ENCODE measurements around the gene SLC51B.
"Not testable (repeated sequence)": the region's sequence is repeated elsewhere in the genome, so short reads cannot be mapped to it uniquely, and the experiment has no call there.

The SLC51B gene

DNA sequence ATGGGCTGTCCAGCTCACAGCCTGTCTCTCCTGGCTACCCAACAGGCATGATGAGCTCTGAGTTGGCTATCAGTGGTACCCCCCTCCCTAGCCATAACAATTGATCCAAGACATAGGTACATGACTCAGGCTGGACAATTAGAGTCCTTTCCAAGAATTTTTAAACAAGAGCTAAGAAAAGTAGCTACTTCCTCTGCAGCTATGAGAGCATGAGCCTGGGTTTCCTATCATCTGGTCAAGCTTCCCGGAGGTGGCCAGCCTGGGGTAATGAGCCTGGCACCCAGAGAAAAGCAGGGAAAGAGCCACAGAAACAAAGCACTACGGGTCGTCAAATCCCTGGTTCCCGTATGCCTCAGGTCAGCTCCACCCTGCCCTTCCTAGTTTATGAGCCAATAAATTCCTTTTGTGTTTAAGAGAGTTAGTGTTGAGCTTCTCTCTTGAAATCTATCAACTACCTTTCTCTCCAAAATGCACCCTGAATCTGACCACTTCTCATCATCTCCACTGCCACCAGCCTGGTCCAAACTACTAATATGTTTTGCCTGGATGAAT, 2.3 kb upstream of the SLC51B start:
- Histone ChIP-seq H3K4me3 (ENCODE audit: low read depth in 1 of 2, low read length in 2 of 2) (no peak overlapping the region), H3K27ac (ENCODE audit: low read length) (peak overlapping the region; percentile 51), H3K4me1 (ENCODE audit: control insufficient read depth in 1 of 2, insufficient read depth in 2 of 2, low read length in 2 of 2) (peaks cover 4 to 5% of the 10 kb centered on the region in 2 donors), H3K36me3 (ENCODE audit: control insufficient read depth in 1 of 2, insufficient read depth in 2 of 2, low read length in 2 of 2) (no peaks in the 10 kb centered on the region), H3K9me3 (ENCODE audit: control insufficient read depth in 1 of 2, low read length in 2 of 2) (no peaks in the 10 kb centered on the region), H3K27me3 (ENCODE audit: low read depth, low read length) (no peaks in the 10 kb centered on the region)

DNA sequence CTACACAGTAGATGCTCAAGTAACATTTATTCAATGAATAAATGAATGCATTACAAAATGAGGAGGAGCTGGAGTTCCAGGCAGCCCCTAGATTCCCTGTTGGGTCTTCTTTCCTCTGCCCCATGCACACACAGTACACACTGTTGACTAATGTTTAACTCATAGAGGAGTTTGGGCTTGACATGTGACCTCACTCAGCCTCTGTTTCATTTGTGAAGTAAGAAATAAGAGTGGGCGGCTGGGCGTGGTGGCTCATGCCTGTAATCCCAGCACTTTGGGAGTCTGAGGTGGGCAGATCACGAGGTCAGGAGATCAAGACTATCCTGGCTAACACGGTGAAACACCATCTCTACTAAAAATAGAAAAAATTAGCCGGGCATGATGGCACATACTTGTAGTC, 969 bp upstream of the SLC51B start:
- not testable (repeated sequence) for H3K4me3 ChIP-seq (ENCODE audit: low read depth in 1 of 2, low read length in 2 of 2); H3K27me3 ChIP-seq (ENCODE audit: low read depth, low read length); H3K36me3 ChIP-seq (ENCODE audit: control insufficient read depth in 1 of 2, insufficient read depth in 2 of 2, low read length in 2 of 2); H3K9me3 ChIP-seq (ENCODE audit: control insufficient read depth in 1 of 2, low read length in 2 of 2); H3K27ac ChIP-seq (ENCODE audit: low read length)
- peaks cover 5 to 10% of the 10 kb centered on the region in 2 donors for H3K4me1 ChIP-seq (ENCODE audit: control insufficient read depth in 1 of 2, insufficient read depth in 2 of 2, low read length in 2 of 2)

DNA sequence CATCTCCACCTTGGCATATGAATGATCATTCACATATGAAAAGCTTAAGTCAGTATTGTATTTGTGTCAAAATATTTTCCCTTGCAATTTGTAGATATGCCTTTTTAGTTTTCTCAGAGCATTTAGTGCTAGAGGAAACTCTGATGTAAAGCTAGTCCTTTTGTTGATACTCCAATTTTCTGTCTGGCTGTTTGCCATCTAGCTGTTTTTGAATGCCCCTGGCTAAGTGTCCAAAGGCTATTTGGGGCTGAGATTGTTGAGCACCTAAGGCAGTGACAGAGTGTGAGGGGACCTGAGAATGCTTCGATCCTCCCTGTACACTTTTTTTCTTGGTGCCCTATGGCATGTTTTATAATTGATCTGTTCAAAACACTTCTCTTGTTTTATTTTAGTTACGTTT, 3.1 kb downstream of the SLC51B start:
- H3K27ac ChIP-seq (ENCODE audit: low read length): no peak overlapping the region
- peaks cover 0 to under 1% of the 10 kb centered on the region in 2 donors for H3K36me3 ChIP-seq (ENCODE audit: control insufficient read depth in 1 of 2, insufficient read depth in 2 of 2, low read length in 2 of 2)
- H3K9me3 ChIP-seq (ENCODE audit: control insufficient read depth in 1 of 2, low read length in 2 of 2): no peaks in the 10 kb centered on the region
- H3K4me3 ChIP-seq (ENCODE audit: low read depth in 1 of 2, low read length in 2 of 2): no peak overlapping the region
- peaks cover 2 to 21% of the 10 kb centered on the region in 2 donors for H3K4me1 ChIP-seq (ENCODE audit: control insufficient read depth in 1 of 2, insufficient read depth in 2 of 2, low read length in 2 of 2)
- no peaks in the 10 kb centered on the region for H3K27me3 ChIP-seq (ENCODE audit: low read depth, low read length)

DNA sequence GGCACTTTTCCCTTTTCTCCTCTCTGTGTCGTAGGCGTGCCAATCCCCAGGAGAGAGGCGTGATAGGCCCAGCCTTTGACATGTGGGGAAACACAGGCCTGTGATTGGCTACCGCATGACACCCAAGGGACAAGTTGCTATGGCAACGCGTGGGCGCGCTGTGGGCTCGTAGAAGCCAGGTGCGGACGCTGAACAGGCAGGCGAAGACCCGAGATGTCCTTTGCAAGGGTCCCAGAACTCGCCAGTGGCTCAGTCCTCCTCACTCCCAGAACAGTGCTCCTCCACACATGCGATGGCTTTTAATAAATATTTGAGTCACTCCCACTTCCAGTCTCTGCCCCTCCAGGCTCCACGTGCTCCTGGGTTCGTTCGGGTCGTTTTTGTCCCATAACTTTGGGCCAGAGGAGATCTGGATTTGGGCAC, 4.2 kb downstream of the SLC51B start:
- peaks cover 0 to 6% of the 10 kb centered on the region in 2 donors for H3K36me3 ChIP-seq (ENCODE audit: control insufficient read depth in 1 of 2, insufficient read depth in 2 of 2, low read length in 2 of 2)
- H3K4me1 ChIP-seq (ENCODE audit: control insufficient read depth in 1 of 2, insufficient read depth in 2 of 2, low read length in 2 of 2): peaks cover under 1 to 23% of the 10 kb centered on the region in 2 donors
- no peaks in the 10 kb centered on the region for H3K9me3 ChIP-seq (ENCODE audit: control insufficient read depth in 1 of 2, low read length in 2 of 2)
- no peak overlapping the region for H3K27ac ChIP-seq (ENCODE audit: low read length)
- H3K4me3 ChIP-seq (ENCODE audit: low read depth in 1 of 2, low read length in 2 of 2): peak overlapping the region; percentile 37 to 53
- no peaks in the 10 kb centered on the region for H3K27me3 ChIP-seq (ENCODE audit: low read depth, low read length)

DNA sequence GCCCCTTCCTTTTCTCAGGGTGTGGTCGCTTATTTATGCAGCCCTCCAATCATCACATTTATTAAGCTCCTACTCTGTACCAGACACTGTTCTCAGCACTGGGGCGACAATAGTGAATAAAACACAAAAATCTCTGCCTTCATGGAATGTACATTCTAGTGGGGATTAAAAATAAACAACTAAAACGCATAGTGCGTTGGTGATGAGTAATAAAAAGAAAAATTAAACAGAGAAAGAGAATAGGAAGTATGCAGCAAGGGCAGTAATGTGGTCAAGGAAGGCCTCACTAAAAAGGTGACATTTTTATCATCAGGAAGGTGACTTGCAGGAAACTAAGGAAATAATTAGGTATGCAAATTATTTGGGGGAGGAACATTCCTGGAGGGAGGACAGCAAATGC, 5.1 kb downstream of the SLC51B start:
- Histone ChIP-seq H3K27ac (ENCODE audit: low read length) (no peak overlapping the region), H3K36me3 (ENCODE audit: control insufficient read depth in 1 of 2, insufficient read depth in 2 of 2, low read length in 2 of 2) (peaks cover 0 to 6% of the 10 kb centered on the region in 2 donors), H3K4me3 (ENCODE audit: low read depth in 1 of 2, low read length in 2 of 2) (no peak overlapping the region), H3K9me3 (ENCODE audit: control insufficient read depth in 1 of 2, low read length in 2 of 2) (no peaks in the 10 kb centered on the region), H3K27me3 (ENCODE audit: low read depth, low read length) (no peaks in the 10 kb centered on the region), H3K4me1 (ENCODE audit: control insufficient read depth in 1 of 2, insufficient read depth in 2 of 2, low read length in 2 of 2) (peaks cover 4 to 29% of the 10 kb centered on the region in 2 donors)

DNA sequence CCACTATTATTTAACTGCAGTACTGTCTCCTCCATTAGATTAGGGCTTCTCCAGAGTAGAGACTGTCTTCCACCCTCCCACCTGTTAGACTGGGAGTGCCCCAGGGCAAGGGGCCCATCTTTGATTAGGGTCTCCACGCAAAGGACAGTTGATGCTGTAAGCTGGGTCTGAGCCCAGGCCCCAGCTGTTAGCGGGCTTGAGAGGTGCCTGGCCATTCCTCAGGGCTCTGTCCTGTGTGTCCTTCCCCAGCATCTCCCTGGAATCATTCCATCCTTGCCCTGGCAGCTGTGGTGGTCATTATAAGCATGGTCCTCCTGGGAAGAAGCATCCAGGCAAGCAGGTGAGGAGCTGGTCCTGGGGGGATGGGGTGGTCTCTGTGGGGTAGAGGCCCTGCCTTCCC, 6.1 kb downstream of the SLC51B start:
- Histone ChIP-seq H3K36me3 (ENCODE audit: control insufficient read depth in 1 of 2, insufficient read depth in 2 of 2, low read length in 2 of 2) (peaks cover 0 to 6% of the 10 kb centered on the region in 2 donors), H3K9me3 (ENCODE audit: control insufficient read depth in 1 of 2, low read length in 2 of 2) (no peaks in the 10 kb centered on the region), H3K4me3 (ENCODE audit: low read depth in 1 of 2, low read length in 2 of 2) (no peak overlapping the region), H3K27me3 (ENCODE audit: low read depth, low read length) (no peaks in the 10 kb centered on the region), H3K4me1 (ENCODE audit: control insufficient read depth in 1 of 2, insufficient read depth in 2 of 2, low read length in 2 of 2) (peaks cover 4 to 29% of the 10 kb centered on the region in 2 donors), H3K27ac (ENCODE audit: low read length) (no peak overlapping the region)

DNA sequence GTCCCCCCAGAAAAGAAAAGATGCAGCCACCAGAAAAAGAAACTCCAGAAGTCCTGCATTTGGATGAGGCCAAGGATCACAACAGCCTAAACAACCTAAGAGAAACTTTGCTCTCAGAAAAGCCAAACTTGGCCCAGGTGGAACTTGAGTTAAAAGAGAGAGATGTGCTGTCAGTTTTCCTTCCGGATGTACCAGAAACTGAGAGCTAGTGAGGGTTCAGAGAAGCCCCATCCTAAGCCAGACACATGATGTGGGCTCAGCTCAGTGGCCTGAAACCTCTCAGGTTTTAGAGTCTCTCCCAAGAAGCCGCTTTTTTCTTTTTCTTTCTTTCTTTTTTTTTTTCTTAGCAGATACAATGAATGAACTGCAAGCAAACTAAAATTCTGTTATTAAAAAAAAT, 7.8 kb downstream of the SLC51B start:
- Histone ChIP-seq H3K36me3 (ENCODE audit: control insufficient read depth in 1 of 2, insufficient read depth in 2 of 2, low read length in 2 of 2) (peaks cover 0 to 6% of the 10 kb centered on the region in 2 donors), H3K27ac (ENCODE audit: low read length) (no peak overlapping the region), H3K27me3 (ENCODE audit: low read depth, low read length) (no peaks in the 10 kb centered on the region), H3K4me3 (ENCODE audit: low read depth in 1 of 2, low read length in 2 of 2) (no peak overlapping the region), H3K9me3 (ENCODE audit: control insufficient read depth in 1 of 2, low read length in 2 of 2) (no peaks in the 10 kb centered on the region), H3K4me1 (ENCODE audit: control insufficient read depth in 1 of 2, insufficient read depth in 2 of 2, low read length in 2 of 2) (peaks cover 4 to 24% of the 10 kb centered on the region in 2 donors)

DNA sequence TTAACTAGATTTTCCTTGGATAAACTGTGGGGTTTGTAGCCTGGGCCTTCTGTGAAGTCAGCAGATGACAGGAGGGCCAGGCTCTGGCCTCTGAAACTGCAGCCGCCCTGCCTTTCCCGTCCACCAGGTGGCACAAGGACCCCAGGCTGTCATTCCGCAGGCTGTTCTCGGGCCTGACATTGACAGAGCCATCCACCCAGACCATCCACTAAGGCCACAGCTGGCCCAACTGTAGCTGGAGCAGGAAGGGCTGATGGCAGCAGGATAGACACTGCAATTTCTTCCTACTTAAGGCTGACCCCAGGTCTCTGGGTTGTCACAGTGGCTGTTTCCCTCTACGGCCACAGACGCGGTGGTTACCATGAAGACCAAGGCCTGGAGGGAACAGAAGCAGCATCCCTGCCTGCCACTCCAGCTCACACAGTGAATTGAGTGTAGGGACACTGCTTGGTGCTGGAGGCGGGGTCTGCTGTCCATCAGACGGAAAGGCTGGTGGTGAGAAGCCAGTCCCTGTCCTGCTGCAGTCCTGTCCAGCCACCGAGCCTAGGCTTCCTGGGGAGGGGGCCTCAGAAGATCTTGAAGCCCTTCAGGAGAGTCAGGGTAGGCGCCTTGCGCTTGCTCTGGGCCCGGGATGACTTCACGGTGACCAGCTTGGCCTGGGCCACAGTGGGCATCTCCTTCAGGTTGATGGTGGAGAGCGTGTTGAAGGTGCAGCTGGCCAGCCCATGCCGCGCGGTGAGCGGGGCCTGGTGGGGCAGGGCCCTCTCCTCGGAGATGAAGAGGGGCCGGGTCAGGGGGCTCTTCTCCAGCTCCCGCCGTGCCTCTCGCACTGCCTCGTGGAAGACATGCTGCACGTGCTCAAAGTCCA, 9.4 kb downstream of the SLC51B start:
- H3K27ac ChIP-seq (ENCODE audit: low read length): no peak overlapping the region
- peaks cover 4 to 15% of the 10 kb centered on the region in 2 donors for H3K4me1 ChIP-seq (ENCODE audit: control insufficient read depth in 1 of 2, insufficient read depth in 2 of 2, low read length in 2 of 2)
- no peaks in the 10 kb centered on the region for H3K27me3 ChIP-seq (ENCODE audit: low read depth, low read length)
- no peak overlapping the region for H3K4me3 ChIP-seq (ENCODE audit: low read depth in 1 of 2, low read length in 2 of 2)
- no peaks in the 10 kb centered on the region for H3K9me3 ChIP-seq (ENCODE audit: control insufficient read depth in 1 of 2, low read length in 2 of 2)
- peaks cover 0 to 6% of the 10 kb centered on the region in 2 donors for H3K36me3 ChIP-seq (ENCODE audit: control insufficient read depth in 1 of 2, insufficient read depth in 2 of 2, low read length in 2 of 2)

DNA sequence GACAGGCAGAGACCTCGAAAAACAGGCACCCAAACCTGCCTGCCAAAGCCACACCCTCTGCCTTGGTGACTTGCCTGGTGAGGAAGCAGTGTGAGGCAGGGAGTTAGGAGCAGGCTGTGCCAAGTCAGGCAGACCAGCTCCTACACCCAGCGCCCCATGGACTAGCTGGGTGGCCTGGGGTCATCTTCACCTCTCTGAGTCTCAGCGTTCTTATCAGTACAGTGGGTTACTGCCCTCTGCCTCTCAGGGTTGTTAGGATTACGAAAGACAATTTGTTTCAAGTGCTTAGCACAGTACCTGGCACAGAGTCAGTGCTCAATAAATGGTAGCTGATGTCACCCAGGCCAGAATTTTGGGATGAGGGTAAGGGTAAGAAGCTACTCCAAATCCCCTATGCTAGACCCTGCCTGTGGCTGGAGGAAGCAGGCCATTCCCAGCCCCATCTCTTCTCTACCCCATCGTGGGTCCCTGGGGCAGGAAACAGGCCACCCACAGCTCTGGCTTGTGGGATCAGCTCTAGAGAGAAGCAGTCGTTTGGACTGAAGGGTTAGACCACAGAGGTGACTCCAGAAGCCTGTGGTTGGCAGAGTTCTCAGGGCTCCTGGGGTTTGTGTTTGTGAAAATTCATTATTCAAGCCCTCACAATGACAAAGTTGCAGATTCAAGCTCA, 10.1 kb downstream of the SLC51B start:
- H3K4me3 ChIP-seq (ENCODE audit: low read depth in 1 of 2, low read length in 2 of 2): no peak overlapping the region
- peaks cover 4 to 8% of the 10 kb centered on the region in 2 donors for H3K4me1 ChIP-seq (ENCODE audit: control insufficient read depth in 1 of 2, insufficient read depth in 2 of 2, low read length in 2 of 2)
- no peak overlapping the region for H3K27ac ChIP-seq (ENCODE audit: low read length)
- peaks cover 0 to 6% of the 10 kb centered on the region in 2 donors for H3K36me3 ChIP-seq (ENCODE audit: control insufficient read depth in 1 of 2, insufficient read depth in 2 of 2, low read length in 2 of 2)
- H3K9me3 ChIP-seq (ENCODE audit: control insufficient read depth in 1 of 2, low read length in 2 of 2): no peaks in the 10 kb centered on the region
- no peaks in the 10 kb centered on the region for H3K27me3 ChIP-seq (ENCODE audit: low read depth, low read length)

DNA sequence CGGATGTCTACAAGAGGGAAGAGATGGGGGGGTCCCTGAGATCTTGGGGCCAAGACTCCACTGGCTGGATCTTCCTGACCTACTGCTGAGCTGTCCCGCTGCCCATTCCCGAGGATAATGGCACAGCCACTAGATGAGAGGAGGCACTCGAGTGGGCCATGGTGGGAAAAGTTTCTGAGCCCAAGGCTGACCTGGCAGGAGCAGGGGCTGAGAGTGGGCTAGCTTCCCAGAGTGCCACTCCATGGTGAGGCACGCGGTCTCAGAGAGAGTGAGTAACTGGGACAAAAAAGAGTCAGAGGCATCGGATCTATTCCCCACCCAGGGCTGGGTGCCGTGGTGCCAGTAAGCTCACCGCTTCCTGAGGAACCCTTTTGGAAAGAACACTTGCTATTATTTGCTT, 10.9 kb downstream of the SLC51B start:
- peaks cover 4 to 13% of the 10 kb centered on the region in 2 donors for H3K4me1 ChIP-seq (ENCODE audit: control insufficient read depth in 1 of 2, insufficient read depth in 2 of 2, low read length in 2 of 2)

DNA sequence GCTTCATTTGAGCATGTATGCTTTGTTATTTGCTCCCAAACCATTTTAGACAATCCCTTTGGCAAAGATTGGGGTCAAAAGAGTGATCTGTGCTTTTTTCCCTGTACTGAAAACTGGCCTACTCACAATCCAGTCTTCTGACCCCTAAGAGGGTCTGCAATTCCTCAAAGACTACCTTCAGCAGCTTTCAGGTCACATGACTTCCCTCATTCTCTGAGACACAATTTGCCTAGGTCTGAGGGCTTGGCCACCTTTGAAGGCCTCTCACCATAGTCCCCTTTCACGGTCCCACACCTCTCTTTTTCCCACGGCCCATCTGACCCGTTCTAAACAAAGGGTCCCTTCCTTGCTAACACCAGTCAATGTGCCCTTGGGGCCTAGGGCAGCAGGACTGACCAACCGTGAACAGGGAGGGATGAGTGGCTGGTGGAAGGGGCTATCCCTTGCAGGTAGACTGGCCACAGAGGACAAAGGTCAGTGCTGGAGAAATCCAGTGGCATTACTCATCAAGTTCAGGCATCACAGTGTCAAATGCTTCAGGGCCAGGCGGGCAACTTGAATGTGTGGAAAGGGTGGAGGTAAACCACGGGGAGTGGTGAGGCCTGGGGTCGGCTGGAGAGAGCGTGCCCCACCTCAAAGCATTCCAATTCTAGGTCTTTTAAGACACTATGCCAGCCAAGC, 11.8 kb downstream of the SLC51B start:
- no peak overlapping the region for H3K27ac ChIP-seq (ENCODE audit: low read length)

More for the DNA sequence above, 10.9 kb downstream of the SLC51B start:
- Histone ChIP-seq H3K36me3 (ENCODE audit: control insufficient read depth in 1 of 2, insufficient read depth in 2 of 2, low read length in 2 of 2) (peaks cover 0 to 6% of the 10 kb centered on the region in 2 donors), H3K9me3 (ENCODE audit: control insufficient read depth in 1 of 2, low read length in 2 of 2) (no peaks in the 10 kb centered on the region), H3K27me3 (ENCODE audit: low read depth, low read length) (no peaks in the 10 kb centered on the region), H3K4me3 (ENCODE audit: low read depth in 1 of 2, low read length in 2 of 2) (no peak overlapping the region), H3K27ac (ENCODE audit: low read length) (no peak overlapping the region)

More for the DNA sequence above, 11.8 kb downstream of the SLC51B start:
- peaks cover 4 to 14% of the 10 kb centered on the region in 2 donors for H3K4me1 ChIP-seq (ENCODE audit: control insufficient read depth in 1 of 2, insufficient read depth in 2 of 2, low read length in 2 of 2)
- H3K9me3 ChIP-seq (ENCODE audit: control insufficient read depth in 1 of 2, low read length in 2 of 2): no peaks in the 10 kb centered on the region
- H3K4me3 ChIP-seq (ENCODE audit: low read depth in 1 of 2, low read length in 2 of 2): no peak overlapping the region
- H3K36me3 ChIP-seq (ENCODE audit: control insufficient read depth in 1 of 2, insufficient read depth in 2 of 2, low read length in 2 of 2): peaks cover 0 to 6% of the 10 kb centered on the region in 2 donors
- H3K27me3 ChIP-seq (ENCODE audit: low read depth, low read length): no peaks in the 10 kb centered on the region
